GM12864 (cell line): Measurements from ENCODE around the gene SETD5.

Source experiments
- DNase-seq: peaks from one replicate; pipeline ENCODE4 v3.0.0-alpha.2; 2011; ENCODE audit warnings: low read depth
- H3K4me3 ChIP-seq: 2 replicates; pipeline ENCODE4 v1.5.1; 2011; ENCODE audit warnings: mild to moderate bottlenecking, low read depth, low read length, control low read depth
- TF ChIP-seq, protein P1 (sequence below): IDR thresholded peaks from 2 replicates; pipeline ENCODE4 v1.5.1; 2011; ENCODE audit warnings: low read depth, mild to moderate bottlenecking, moderate library complexity, low read length, control low read depth, inconsistent platforms; ENCODE audit errors: missing control alignments

Gene SETD5

DNA sequence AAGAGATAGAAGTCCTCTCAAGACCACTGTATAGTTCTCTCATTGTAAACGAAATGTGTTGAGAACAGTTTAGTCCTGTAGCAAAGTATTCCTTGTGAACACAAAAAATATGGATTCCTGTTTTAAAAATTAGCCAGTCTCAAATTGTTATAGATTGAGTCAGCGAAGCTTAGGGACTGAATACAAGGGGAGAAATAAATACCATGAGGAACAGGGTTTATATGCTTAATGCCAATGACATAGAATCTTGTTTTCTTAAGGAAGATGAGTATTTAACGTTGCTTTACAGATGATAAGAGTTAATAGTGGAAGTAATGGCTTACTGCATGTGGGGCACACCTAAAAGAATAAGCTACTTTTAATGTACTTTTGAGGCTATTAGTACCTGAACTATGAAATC, 37.9 kb downstream of the SETD5 start:
- TF ChIP-seq, protein P1, sequence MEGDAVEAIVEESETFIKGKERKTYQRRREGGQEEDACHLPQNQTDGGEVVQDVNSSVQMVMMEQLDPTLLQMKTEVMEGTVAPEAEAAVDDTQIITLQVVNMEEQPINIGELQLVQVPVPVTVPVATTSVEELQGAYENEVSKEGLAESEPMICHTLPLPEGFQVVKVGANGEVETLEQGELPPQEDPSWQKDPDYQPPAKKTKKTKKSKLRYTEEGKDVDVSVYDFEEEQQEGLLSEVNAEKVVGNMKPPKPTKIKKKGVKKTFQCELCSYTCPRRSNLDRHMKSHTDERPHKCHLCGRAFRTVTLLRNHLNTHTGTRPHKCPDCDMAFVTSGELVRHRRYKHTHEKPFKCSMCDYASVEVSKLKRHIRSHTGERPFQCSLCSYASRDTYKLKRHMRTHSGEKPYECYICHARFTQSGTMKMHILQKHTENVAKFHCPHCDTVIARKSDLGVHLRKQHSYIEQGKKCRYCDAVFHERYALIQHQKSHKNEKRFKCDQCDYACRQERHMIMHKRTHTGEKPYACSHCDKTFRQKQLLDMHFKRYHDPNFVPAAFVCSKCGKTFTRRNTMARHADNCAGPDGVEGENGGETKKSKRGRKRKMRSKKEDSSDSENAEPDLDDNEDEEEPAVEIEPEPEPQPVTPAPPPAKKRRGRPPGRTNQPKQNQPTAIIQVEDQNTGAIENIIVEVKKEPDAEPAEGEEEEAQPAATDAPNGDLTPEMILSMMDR, result no peak
- no peak overlapping the region for H3K4me3 ChIP-seq
- no peak for DNase-seq

DNA sequence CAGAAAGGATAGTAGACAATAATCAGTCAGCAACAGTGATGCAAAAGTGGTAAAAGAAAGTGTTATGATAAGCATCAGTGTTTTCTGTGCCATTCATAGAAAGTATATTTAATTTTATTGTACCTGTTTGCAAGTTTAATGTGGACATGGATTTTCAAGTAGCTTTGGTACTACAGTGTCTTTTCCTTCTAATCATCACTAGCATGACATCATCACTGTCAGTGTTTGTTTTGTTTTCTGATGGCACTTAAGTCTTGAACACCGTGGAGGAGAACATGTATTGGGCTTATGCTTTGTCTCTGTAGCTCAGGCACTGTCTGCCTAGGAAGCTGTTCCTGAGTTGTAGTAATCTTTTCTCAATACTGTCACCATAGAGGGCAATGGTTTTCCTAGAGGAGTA, 41.9 kb downstream of the SETD5 start:
- TF ChIP-seq, protein P1, result no peak
- DNase-seq, result no peak
- no peak overlapping the region for H3K4me3 ChIP-seq

DNA sequence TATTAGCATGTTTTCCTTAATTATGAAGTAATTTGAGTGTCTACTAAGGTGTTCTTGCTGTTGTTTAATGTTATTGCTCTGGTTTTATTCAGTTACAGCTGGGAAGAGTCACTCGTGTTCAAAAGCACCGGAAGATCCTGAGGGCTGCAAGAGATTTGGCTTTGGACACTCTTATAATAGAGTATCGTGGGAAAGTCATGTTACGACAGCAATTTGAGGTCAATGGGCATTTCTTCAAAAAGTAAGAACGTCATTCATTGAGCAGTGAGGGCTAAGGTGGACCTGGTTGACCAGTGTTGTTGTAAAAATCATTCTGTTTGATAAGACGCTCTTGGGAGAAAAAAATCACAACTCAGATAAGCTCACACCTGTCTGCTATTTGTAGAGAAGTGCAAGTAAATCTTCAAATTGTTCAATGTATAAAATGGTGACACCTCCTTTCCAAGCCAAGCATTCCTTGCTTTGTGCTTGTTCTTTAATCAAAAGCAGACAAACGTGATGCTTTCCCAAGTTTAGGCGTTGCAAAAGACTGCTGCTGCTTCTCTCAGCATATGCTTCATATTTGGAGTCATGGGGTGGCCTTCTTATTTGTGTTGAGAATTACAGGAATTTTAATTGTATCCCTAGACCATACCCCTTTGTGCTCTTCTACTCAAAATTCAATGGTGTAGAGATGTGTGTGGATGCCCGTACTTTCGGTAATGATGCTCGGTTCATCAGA, 44.2 kb downstream of the SETD5 start:
- TF ChIP-seq, protein P1, result no peak
- no peak for DNase-seq
- no peak overlapping the region for H3K4me3 ChIP-seq

DNA sequence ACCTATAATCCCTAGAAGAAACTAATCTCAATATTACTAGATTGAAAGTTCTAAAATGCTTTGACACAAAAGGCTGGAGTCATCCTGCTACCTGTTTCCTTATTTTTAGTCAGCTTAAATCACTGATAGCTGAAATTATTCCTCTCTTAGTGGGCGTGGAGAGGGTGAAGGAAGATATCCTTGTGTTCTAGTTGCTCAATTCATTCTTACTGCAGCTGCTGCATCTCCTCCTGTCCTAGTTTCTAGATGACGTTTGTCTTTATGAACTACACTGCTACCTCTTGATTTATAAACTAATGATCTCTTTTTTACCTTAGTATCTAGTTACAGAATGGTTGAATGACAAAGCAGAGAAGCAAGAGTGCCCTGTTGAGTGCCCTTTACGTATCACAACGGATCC, 50.7 kb downstream of the SETD5 start:
- H3K4me3 ChIP-seq, result no peak overlapping the region
- DNase-seq, result no peak
- TF ChIP-seq, protein P1, result no peak

DNA sequence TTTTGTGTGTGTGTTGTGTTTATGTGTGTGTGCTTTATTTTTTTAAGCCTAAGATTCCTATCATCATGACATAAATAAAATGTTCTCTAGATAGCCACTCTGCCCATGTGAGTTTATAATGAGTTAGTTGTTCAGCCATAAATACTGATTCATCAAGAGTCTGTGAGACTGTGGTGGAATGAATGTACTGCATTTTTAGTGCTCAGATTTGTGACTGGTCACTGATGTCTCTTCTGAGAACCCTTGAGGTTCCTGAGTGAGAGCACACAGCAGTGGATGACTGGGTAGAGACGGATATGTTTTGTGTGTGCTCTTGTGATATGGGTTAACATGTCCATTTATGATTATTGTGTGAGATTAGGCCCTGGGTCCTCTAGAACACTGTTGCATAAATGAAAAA, 51.2 kb downstream of the SETD5 start:
- no peak overlapping the region for H3K4me3 ChIP-seq
- TF ChIP-seq, protein P1, result no peak
- DNase-seq, result no peak

DNA sequence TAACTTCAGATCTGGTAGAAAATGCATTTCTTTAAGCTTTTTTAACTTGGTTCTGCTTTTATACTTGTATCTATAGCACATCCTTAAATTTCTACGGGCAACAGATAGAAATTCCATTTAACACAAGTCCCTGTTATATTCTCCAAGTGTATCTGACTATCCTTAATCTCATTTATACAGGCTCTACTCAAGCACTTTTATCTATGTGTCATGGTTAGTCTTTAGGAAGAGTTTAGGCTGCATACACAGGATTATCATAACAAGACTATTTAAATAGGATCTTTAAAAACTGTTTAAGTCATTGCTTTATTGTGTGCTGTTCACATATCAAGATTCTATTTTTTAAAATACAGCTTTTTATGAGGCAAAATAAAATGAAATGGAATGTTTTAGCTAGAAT, 52.7 kb downstream of the SETD5 start:
- H3K4me3 ChIP-seq, result no peak overlapping the region
- TF ChIP-seq, protein P1, result no peak
- DNase-seq, result no peak

DNA sequence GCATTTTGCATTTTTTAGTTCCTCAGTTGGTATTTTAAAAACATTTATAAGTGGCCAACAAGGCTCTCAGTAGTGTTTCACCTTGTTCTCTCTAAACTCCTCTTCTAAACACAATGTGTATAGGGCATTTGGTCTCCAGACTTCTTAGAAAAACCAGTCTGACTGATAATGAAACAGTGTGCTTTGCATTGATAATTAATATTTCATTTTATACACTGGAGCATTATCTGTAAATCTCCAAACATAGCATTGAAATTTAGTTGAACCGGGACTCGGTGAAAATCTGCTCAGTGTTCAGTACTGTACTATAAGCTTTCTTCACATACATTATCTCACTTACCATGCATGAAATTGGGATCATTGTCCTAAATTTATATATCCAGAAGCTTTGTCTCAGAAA, 53.6 kb downstream of the SETD5 start:
- H3K4me3 ChIP-seq, result no peak overlapping the region
- TF ChIP-seq, protein P1, result no peak
- DNase-seq, result no peak
